Fibroblast of lung (primary cell): Measurements from ENCODE around the gene ST13. TPM values are rescaled to one million over a fixed set of nuclear protein-coding genes. Genes with fewer than 3 reads are reported as not detected.

ENCODE experiments used
- DNase-seq, 2 donors: peaks; one replicate each; pipeline versions ENCODE4 v3.0.0 to v3.0.0-alpha.2; 2010; ENCODE audit warnings: low read depth in 2 of 2
- H2AFZ ChIP-seq: 2 replicates; pipeline ENCODE4 v1.5.1; 2012; ENCODE audit warnings: low read length, control low read depth, inconsistent platforms
- H3K27ac ChIP-seq: 2 replicates; pipeline ENCODE4 v1.5.1; 2011; ENCODE audit warnings: low read length, control low read depth; ENCODE audit not compliant: insufficient read depth
- H3K27me3 ChIP-seq: 2 replicates; pipeline ENCODE4 v1.5.1; 2011; ENCODE audit warnings: mild to moderate bottlenecking, low read length; ENCODE audit not compliant: control insufficient read depth, insufficient read depth
- H3K36me3 ChIP-seq: 2 replicates; pipeline ENCODE4 v1.5.1; 2011; ENCODE audit warnings: low read length; ENCODE audit not compliant: control insufficient read depth, insufficient read depth
- H3K4me1 ChIP-seq: 2 replicates; pipeline ENCODE4 v1.5.1; 2011; ENCODE audit warnings: low read length; ENCODE audit not compliant: control insufficient read depth, insufficient read depth; ENCODE audit errors: extremely low read depth
- H3K4me2 ChIP-seq: 2 replicates; pipeline ENCODE4 v1.5.1; 2011; ENCODE audit warnings: low read length, control low read depth; ENCODE audit not compliant: insufficient read depth; ENCODE audit errors: extremely low read depth
- H3K4me3 ChIP-seq, 4 experiments: fragments of 200-600 bp in 1 of 4; sonication (generic) in 1 of 4; replicated peaks in 1 of 4; 2 replicates each; pipeline ENCODE4 v1.5.1; 2011 to 2016; ENCODE audit warnings: low read length in 4 of 4, low read depth in 3 of 4, mild to moderate bottlenecking in 3 of 4, control low read depth in 2 of 4, inconsistent platforms in 1 of 4, mixed read lengths in 1 of 4; ENCODE audit not compliant: insufficient read depth in 1 of 4; ENCODE audit errors: control extremely low read depth in 1 of 4
- H3K79me2 ChIP-seq: 2 replicates; pipeline ENCODE4 v1.5.1; 2012; ENCODE audit warnings: mild to moderate bottlenecking, low read length, inconsistent platforms; ENCODE audit not compliant: control insufficient read depth, insufficient read depth
- H3K9ac ChIP-seq: 2 replicates; pipeline ENCODE4 v1.5.1; 2011; ENCODE audit warnings: mild to moderate bottlenecking, low read length, control low read depth; ENCODE audit not compliant: insufficient read depth
- H3K9me3 ChIP-seq: 2 replicates; pipeline ENCODE4 v1.5.1; 2012; ENCODE audit warnings: low read depth, low read length; ENCODE audit not compliant: control insufficient read depth, insufficient read depth
- H4K20me1 ChIP-seq: 2 replicates; pipeline ENCODE4 v1.5.1; 2011; ENCODE audit warnings: low read length; ENCODE audit not compliant: control insufficient read depth, insufficient read depth; ENCODE audit errors: extremely low read depth
- CTCF ChIP-seq, 2 donors: IDR thresholded peaks in 1 of 2; conservative IDR thresholded peaks in 1 of 2; 1 replicate in 1 of 2; 2 replicates in 1 of 2; pipeline ENCODE4 v1.5.1; 2011 to 2012; ENCODE audit warnings: low read length in 2 of 2, control low read depth in 1 of 2, inconsistent platforms in 1 of 2, low read depth in 1 of 2, mild to moderate bottlenecking in 1 of 2
- EZH2 ChIP-seq: IDR thresholded peaks from 2 replicates; pipeline ENCODE4 v1.5.1; 2012; ENCODE audit warnings: low read length, control low read depth, mild to moderate bottlenecking; ENCODE audit errors: missing control alignments
- polyA plus RNA-seq, 2 donors: library from polyadenylated mRNA; depleted of rRNA in 1 of 2; stranded (reverse) in 1 of 2; unstranded in 1 of 2; fragments of >200 nt; gene quantifications; 2 replicates each; pipeline ENCODE4 v1.2.1, GENCODE V29; 2011 to 2012; ENCODE audit warnings: missing spikeins in 1 of 2
- total RNA-seq: library from RNA; depleted of rRNA; stranded (reverse); fragments of >200 nt; gene quantifications from 2 replicates; pipeline ENCODE4 v1.2.1, GENCODE V29; 2014

The ST13 gene
- total and polyA plus RNA-seq, 2 donors (not counting 1 experiment from before 2014, with no cell fraction given) = 239 to 266 TPM

GRCh38 chr22:40894417-40894816 is 38.0 kb upstream of the ST13 start:
- Histone ChIP-seq H3K27me3 (no peaks in the 10 kb centered on the region), H3K36me3 (peaks cover 2% of the 10 kb centered on the region), H3K9me3 (no peaks in the 10 kb centered on the region), H3K4me2 (no peak overlapping the region), H3K4me1 (peaks cover 4% of the 10 kb centered on the region), H3K79me2 (no peaks in the 10 kb centered on the region), H3K9ac (no peak overlapping the region), H3K4me3 (no peak overlapping the region), H2AFZ (no peak overlapping the region), H4K20me1 (no peaks in the 10 kb centered on the region), H3K27ac (no peak overlapping the region)
- DNase-seq = no peak
- no peak for TF ChIP-seq CTCF (conservative IDR thresholded peaks at IDR 0.05 in 1 of 2, IDR thresholded peaks at IDR 0.05 in 1 of 2; ENCODE audit: low read depth in 1 of 2, low read length in 2 of 2)
- no peak for TF ChIP-seq EZH2

- Histone ChIP-seq H4K20me1 (no peaks in the 10 kb centered on the region), H3K27ac (no peak overlapping the region), H3K9me3 (no peaks in the 10 kb centered on the region), H3K4me2 (no peak overlapping the region), H3K27me3 (no peaks in the 10 kb centered on the region), H3K9ac (no peak overlapping the region), H2AFZ (no peak overlapping the region), H3K4me1 (no peaks in the 10 kb centered on the region), H3K4me3 (no peak overlapping the region), H3K36me3 (peaks cover 4% of the 10 kb centered on the region), H3K79me2 (no peaks in the 10 kb centered on the region)
- DNase-seq = peak; percentile 2 to 14
- TF ChIP-seq CTCF (conservative IDR thresholded peaks at IDR 0.05 in 1 of 2, IDR thresholded peaks at IDR 0.05 in 1 of 2; ENCODE audit: low read depth in 1 of 2, low read length in 2 of 2) (no peak), EZH2 (no peak)
Measured at GRCh38 chr22:40890881-40891280, 34.4 kb upstream of the ST13 start.

- Histone ChIP-seq H3K4me2 (no peak overlapping the region), H3K27ac (no peak overlapping the region), H2AFZ (no peak overlapping the region), H3K4me1 (no peaks in the 10 kb centered on the region), H3K9ac (no peak overlapping the region), H3K79me2 (no peaks in the 10 kb centered on the region), H3K27me3 (no peaks in the 10 kb centered on the region), H3K36me3 (peaks cover 4% of the 10 kb centered on the region), H4K20me1 (no peaks in the 10 kb centered on the region), H3K9me3 (no peaks in the 10 kb centered on the region), H3K4me3 (no peak overlapping the region)
- TF ChIP-seq CTCF (conservative IDR thresholded peaks at IDR 0.05 in 1 of 2, IDR thresholded peaks at IDR 0.05 in 1 of 2; ENCODE audit: low read depth in 1 of 2, low read length in 2 of 2) (no peak), EZH2 (no peak)
- DNase-seq = no peak
Measured at GRCh38 chr22:40889116-40889515, 32.7 kb upstream of the ST13 start.
